ENCODE results near the gene PHC2.

DNA sequence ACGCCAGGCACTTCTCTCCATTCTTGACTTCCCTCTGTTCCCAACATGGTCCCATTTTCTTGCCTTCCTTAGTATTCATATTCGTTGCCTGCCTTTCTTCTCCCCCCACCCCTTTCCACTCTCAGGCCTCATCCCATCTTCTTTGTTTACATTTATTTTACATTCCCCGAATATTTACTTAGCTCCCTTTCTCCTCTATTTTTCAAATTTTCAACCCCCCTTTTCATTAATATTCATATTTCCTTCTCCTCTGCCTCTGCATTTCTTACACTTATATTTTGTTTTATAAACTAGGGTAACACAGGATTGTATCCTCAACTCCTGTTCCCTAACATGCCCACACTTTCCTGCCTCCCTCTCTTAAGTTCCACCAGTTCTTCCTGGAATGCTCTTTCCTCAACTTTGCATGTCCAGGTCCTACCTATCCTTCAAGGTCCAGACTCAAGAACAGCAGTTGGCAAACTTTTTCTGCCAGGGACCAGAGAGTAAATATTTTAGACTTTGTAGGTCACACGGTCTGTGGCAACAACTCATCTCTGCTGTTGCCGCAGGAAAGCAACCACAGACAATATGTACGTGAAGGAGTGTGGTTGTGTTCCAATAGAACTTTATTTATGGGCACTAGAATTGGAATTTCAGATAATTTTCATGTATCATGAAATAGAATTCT, 80.1 kb downstream of the PHC2 start:
- TF ChIP-seq, protein P1, sequence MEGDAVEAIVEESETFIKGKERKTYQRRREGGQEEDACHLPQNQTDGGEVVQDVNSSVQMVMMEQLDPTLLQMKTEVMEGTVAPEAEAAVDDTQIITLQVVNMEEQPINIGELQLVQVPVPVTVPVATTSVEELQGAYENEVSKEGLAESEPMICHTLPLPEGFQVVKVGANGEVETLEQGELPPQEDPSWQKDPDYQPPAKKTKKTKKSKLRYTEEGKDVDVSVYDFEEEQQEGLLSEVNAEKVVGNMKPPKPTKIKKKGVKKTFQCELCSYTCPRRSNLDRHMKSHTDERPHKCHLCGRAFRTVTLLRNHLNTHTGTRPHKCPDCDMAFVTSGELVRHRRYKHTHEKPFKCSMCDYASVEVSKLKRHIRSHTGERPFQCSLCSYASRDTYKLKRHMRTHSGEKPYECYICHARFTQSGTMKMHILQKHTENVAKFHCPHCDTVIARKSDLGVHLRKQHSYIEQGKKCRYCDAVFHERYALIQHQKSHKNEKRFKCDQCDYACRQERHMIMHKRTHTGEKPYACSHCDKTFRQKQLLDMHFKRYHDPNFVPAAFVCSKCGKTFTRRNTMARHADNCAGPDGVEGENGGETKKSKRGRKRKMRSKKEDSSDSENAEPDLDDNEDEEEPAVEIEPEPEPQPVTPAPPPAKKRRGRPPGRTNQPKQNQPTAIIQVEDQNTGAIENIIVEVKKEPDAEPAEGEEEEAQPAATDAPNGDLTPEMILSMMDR (conservative IDR thresholded peaks at IDR 0.05; ENCODE audit: low read length): no peak
- TF ChIP-seq EZH2phosphoT487 (IDR thresholded peaks at IDR 0.05; ENCODE audit: borderline replicate concordance, low read depth, low read length): no peak

Measured in OCI-LY7 (cell line).